ENCODE data around the gene RPS27.
A peak's percentile ranks its signal among the peaks of the same experiment; 100 is the strongest.
"Not testable (repeated sequence)": the region's sequence is repeated elsewhere in the genome, so short reads cannot be mapped to it uniquely, and the experiment has no call there.

The RPS27 gene

DNA sequence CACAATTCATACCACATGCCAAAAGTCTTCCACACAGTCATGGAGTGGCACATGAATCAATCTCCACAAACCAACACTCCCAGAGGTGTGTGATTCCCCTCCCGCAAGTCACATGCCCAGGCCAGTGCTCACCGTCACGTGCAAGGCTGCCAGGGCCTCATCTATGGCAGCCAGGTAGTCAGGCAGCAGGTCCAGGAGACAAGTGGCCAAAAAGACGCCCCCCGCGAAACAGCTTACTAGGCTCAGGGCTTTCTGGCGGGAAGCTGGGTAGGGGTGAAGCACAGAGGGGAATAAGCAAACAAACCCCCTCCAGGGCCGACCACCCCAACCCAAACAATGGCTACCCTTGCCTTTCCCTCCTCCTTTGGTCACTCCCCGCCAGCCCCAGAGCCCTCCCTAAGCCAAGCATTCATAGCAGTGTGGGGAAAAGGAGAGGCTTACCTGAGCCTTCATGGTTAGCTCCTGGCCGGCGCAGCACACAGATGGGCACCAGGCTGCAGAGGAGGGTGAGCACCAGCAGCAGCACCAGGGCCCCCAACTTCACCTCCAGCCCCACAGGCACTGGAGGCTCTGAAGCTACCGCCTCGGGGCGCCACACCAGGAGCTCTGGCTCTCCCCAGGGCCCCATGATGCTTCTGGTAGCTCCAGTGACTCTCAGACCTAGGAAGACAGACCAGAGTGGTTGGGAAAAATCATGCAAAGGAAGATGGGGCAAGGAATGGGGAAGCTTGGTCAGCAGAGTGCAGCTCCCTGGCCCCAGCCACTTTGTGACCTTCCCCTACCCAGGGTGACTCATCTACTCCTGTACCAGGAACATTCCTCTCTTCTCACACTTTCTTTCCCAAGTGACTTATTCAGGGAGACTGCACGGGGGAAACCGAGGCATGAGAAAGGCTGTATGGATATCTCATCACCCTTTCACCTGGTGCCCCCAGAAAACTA is 28.2 kb upstream of the RPS27 start:
- peak; percentile 49 for DNase-seq

DNA sequence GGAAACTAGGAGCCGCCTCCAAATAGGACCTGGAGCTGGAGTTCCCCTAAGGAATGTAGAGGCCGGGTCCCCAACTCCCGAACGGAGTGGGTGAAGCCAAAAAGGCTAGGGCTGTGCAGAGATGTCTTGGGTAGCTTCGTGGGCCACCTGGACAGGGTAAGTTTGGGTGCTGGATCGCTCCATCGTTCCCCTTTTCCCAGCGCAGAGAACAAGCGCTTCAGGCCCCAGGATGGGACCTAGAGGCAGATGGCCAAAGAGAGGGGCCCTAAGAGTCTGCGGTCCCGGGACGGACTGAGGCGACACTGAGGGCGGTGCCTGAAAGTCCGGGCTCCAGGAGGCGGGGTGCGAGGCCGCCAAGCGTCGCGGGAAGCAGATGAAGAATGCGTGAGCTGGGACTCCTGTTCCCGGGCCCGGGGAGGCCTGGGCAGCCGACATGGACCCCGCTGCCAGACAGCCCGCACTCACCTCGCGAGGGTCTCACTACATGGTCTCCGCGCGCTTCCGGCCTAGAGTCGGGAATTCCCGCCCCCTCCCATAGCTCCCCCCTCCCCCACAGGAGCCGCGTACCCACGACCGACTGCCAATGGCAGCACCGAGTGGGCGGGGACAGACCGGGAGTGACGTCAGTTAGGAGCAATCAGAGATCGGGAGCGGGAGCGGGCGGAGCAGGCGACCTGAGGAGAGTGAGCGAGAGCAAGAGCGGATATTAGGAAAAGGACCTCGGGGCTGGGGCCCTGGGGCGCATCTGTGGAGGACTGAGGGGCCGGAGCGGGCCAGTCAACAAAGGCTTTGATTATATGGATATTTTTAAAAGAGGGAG is 27.3 kb upstream of the RPS27 start, which contains the start of gene SLC39A1:
Gene SLC39A1, minus strand, starts transcription at position 508 of the 820 bp plus-strand sequence. CDS start 822 bp downstream, outside the sequence.
- peak; percentile 98 for DNase-seq

DNA sequence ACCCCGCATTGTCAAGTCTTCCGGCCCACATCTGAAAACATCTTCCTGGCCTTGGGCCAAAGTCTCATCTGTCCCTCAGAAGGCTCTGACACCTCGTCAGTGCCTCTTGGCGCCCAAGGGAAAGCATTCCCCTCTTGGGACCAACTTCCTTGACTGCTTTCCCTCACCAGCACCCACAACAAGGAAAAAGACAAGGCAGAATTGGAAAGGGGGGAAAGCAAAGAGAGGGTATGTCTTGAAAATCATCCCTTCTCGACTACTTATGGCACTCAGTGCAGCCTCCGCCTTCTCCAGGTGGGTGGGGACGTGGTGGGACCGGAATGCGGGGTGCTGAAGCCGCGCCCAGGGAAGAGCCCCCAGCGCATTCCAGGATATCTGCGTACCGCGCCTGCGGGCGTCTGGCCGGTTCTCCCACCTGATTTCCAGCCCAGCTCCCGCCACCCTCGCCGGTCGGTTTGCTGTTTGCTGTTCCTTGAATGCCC is 26.7 kb upstream of the RPS27 start:
- peak; percentile 77 for DNase-seq

DNA sequence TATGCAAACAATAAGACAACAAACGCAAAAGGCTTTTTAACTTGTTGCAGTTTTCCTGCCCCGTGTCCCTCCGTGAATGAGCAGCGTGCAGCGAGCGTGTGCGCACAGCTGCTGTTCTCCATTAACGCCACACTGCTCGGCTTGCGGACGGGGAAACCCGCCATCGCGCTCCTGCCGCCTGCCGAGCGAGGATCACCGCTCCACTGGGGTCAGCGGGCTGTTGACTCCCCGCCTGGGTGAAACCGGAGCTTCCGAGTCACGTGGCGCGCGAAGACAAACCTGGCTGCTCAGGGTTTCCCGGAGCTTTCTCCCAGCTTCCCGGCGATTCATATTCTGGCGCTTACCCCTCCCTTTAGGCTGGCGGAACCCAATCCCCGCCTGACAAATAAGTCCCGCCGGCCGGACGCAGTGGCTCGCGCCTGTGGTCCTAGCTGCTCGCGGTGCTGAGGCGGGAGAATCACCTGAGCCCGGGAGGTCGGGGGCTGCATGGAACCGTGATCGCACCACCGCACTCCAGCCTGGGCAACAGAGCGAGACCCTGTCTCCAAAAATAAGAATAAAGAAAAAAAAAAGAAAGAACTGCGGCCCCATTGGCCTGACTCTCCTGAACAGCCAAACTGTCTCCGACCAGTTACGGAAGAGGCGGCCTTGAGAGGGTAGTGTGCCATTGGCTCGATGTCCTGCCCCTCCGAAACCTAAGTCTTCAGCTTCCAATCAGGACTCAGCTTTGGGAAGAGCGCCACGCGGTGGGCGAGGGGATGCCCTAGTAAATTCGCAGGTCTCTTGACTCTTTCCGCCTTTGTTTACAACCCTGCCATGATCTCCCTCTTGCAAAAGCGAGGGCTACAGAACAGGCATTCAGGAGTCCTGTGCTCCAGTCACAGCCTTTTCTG is 23.2 kb upstream of the RPS27 start, which contains the start of gene CREB3L4:
Gene CREB3L4, plus strand, starts transcription at position 796 of the 893 bp plus-strand sequence. CDS start 624 bp downstream, outside the sequence.
- DNase-seq, result peak; percentile 99

DNA sequence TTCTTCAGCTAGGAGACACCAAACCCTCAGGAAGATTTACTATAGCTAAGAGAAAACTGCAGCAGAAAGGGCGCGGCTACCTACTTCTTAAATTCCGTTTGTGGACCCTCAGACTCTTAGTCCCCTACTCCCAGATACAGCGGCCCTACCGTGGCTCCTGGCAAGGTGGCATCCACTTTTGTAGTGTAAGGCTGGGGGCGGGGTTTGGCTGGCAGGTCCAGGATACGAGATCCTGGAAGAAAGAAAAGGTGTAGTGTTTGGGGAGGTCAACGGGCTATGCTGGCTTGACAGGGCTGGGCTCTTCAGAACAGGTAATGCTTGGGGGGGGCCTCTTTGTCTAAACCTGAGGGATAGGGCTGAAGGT is 22.6 kb upstream of the RPS27 start:
- peak; percentile 80 for DNase-seq

DNA sequence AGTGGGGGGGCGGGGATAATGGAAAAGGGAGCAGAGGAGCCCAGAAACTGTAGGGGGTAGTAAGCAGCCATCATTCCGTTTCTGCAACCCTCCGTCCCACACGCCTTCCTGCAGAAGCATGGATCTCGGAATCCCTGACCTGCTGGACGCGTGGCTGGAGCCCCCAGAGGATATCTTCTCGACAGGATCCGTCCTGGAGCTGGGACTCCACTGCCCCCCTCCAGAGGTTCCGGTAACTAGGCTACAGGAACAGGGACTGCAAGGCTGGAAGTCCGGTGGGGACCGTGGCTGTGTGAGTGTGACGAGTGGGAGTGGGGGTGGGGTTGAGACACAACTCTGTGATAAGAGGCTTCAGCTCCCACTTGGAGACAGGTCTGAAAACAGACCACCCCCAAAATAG is 22.2 kb upstream of the RPS27 start:
- DNase-seq, result peak; percentile 54

DNA sequence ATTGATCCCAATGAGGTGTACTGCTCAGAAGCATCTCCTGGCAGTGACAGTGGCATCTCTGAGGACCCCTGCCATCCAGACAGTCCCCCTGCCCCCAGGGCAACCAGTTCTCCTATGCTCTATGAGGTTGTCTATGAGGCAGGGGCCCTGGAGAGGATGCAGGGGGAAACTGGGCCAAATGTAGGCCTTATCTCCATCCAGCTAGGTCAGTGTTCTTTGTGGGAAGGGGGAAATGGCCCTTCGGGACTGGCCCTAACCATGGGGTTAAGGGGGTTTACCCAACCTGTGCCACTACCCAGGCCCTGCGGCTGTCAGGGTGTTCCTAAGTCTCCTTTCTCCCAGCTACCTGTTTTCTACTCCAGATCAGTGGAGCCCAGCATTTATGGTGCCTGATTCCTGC is 21.6 kb upstream of the RPS27 start:
- DNase-seq, result no peak

DNA sequence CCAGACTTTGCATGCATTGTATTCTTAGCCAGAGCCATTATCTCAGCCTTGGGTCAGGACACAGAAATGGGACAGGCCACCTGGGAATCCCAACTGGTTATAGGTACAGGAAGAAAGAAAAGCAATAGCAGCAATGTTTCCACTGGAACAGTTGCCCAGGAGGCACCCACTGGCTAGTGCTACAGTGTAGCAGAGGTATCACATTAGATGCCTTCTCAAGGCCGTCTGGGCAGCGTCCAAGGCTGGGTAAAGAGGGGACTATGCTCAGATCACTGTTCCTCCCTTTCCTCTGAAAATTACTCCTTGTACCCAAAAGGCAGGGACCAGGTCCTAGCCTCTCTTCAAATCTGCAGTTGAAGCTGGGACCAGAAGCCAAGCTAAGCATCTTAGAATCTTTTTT is 20.2 kb upstream of the RPS27 start:
- DNase-seq, result no peak

DNA sequence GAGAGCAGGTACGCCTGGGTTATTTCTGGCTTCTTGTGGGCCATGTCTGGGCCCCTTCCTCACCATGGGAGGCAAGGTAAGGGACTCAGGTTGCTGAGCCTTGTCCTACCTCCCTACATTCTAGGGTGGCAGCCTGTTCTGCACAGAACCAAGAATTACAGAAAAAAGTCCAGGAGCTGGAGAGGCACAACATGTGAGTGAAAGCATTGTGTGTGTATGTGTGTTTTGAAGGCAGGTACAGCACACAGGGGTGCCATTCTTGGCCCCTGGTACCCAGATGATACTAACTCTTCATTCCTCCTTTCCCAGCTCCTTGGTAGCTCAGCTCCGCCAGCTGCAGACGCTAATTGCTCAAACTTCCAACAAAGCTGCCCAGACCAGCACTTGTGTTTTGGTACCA is 17.5 kb upstream of the RPS27 start:
- DNase-seq, result no peak

DNA sequence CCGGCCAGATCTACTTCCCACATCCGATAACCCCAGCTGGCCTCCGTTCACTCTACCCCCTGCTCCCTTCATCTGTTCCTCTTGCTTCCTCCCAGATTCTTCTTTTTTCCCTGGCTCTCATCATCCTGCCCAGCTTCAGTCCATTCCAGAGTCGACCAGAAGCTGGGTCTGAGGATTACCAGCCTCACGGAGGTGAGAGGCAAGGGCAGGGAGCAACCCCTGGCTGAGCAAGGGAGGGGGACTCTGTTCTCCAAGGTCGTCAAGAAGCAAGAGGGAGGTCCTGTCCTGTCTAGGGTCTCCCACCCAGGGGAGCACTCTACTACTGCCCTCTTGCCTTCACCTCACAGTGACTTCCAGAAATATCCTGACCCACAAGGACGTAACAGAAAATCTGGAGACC is 17.0 kb upstream of the RPS27 start:
- DNase-seq, result no peak

DNA sequence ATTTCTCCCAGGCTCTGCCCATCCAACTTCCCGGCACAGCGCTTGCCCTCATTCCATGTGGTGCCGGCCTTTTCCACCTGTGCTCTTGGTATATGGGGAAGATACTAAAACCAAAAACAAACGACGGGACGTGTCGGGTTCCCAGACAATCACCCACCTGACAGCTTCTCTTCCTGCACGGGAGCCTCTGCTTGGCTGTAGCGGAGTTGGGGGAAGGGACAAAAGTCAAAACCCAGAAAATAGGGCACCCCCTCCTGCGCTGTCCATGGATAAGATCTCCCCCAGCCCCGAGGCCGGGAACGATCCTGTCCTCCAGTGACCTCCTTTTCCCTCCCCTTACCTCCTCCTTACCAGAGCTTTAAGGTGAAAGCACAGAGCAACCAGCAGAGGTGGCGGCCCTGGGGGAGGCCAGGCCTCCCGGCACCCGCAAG is 13.7 kb upstream of the RPS27 start:
- DNase-seq, result peak; percentile 50

DNA sequence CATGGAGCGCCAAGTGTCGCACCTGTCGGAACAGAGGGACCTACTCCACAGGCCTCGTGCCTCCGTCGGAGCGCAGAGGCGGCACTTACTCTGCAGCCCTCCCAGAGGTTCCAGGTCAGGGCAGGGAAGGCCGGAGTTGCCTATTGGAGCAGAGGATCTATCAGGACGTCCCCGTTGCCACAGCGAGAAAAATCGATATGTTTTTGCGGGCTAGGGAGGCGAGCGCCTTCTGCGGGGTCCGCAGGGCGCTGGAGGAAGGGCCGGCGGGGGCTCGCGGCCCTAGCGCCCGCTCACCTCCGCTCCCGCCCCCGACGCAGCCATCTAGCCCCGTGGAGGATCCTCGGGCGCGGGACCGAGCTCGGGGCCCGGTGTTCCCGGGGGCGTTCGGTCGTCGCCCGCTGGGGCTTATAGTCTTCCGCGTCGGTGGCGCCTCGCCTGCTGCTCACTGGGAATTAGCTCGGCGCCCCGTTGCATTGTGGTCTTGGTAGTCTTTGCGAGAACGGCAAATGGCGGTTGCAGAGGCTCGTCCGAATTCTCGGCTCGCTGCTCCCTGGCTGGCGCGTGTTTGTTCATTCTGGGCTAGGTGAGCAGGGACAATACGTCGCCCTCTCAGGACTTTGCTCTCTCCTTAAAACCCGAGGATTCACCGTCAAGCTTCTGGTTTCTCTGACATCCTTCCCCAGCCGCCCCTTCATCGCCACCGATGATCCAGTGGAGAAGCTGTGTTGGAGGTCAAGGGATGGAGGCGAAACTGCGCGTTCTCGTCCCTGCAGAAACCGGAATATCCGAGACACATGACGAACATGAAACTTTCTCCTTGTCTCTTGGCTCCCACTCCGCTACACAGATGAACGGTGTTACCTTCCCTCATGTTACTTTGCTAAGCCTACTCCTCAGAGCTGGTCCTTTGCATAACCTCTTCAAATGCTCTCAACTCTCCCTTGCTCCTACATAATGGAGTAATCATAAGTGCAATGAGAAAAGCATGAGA is 13.0 kb upstream of the RPS27 start, which contains the start of gene JTB:
Gene JTB, minus strand, starts transcription at position 425 of the 991 bp plus-strand sequence. Its CDS starts 422 bp downstream, at position 3.
- peak; percentile 93 for DNase-seq

DNA sequence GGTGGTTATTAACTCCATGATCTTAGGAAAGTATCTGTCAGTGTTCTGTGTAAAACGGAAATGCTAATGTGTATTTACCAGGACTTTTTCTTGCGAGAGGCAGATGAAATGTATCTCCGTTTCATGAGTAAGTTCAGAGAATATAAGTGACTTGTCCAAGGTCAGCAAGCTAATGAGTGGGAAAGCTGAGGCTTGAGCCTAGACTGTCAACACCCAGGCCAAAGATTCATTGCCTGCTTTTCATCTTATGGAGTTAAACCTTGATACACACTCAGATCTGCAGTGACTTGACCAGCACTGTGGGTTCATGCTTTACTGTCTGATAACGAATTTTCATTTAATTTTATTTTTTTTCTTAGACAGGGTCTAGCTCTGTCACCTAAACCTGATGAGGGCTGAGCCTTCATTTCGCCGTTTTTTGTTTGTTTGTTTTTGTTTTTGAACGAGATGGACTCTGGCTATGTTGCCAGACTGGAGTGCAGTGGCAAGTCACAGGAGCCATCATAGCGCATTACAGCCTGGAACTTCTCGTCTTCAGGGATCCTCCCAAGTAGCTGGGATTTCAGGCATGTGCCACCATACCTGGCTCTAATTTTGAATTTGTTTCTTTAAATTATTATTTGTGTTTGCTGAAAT is 12.2 kb upstream of the RPS27 start:
- no peak for DNase-seq

DNA sequence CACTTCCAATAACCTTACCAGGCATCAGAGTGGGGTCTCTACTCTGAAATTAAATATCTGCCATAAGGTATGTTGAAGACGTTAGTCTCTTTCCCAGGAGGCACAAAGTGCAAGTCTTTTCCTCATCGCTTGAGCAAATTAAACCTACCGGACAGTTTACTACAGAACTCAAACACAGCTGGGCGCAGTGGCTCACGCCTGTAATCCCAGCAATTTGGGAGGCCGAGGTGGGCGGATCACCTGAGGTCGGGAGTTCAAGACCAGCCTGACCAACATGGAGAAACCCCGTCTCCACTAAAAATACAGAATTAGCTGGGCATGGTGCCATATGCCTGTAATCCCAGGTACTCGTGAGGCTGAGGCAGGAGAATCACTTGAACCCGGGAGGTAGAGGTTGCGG is 11.5 kb upstream of the RPS27 start:
- not testable (repeated sequence) for DNase-seq

DNA sequence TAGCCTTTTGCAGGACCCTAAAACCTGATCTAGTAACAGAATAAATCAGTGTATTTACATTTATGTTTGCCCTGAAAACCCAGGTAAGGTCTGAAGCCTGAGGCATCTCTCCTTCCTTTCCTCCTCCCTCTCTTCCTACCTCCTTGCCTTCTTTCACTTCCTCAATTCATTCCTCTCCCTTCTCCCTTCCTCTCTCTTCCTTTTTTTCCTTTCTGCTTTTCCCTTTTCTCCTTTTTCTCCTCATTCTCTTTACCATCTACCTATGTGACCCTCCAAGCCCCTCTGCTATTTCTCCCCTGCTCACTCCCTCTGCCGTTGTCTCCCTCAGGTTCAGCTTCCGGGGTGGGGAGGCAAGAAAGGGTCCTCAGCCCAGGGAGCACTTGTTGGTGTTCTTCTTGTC is 8.8 kb upstream of the RPS27 start:
- not testable (repeated sequence) for DNase-seq

DNA sequence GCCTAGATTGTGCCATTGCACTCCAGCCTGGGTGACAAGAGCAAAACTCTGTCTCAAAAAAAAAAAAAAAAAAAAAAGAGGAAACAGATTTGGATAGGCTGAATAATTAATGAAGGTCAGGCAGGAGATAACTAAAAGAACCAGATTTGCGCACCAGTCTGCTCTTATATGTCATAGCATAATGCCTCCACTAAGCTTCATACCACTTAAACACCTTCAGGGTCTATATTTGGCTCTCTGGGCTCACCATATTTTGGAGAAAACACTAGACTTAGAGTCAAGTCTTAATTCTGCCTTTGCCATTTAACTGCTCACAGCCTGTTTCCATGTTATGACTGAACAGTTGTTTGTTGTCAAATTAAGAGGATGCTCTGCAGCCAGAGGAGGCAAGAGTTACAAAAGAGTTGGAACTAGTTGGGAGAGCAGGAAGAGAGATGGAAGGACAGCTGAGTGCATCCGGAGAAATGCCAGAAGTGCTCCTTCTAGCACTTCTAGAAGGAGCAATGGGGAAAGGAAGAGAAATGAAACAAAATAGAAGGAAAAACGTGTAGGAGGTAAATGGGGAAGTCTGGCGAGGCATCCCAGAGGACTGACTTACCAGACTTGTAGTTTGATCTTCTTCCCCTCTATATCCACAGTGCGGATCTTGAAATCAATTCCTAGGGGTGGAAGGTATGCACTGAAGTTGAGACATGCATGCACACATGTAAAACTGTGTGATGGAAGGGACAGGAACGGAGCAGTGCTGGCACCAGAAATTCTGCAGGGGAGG is 6.3 kb upstream of the RPS27 start:
- no peak for DNase-seq

DNA sequence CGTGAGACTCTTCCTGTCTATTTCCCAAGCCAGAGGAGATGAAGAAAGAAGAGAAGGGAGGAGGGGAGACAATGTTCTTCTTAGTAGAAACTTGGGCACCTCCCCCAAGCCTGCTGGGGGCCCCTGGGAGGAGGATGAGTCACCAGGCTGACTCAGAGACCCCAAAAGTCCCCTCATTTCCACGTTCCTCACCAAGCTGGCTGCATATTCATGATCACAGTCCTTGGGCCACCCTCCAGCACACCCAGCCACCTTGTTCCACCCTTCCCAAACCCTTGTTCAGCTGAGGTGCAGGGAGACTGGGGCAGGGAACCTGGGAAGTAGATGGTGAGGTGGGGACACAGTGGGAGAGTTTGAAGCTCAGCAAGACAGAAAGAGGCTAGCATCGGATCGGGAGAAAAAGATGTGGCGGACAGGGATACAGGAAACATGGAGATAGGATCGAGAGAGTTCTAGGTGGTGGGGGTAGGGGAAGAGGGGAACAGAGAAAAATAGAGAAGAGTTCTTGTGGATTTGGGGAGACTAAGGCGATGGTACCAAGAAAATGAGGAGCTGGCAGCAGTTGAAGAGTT is 5.1 kb upstream of the RPS27 start:
- DNase-seq, result no peak

DNA sequence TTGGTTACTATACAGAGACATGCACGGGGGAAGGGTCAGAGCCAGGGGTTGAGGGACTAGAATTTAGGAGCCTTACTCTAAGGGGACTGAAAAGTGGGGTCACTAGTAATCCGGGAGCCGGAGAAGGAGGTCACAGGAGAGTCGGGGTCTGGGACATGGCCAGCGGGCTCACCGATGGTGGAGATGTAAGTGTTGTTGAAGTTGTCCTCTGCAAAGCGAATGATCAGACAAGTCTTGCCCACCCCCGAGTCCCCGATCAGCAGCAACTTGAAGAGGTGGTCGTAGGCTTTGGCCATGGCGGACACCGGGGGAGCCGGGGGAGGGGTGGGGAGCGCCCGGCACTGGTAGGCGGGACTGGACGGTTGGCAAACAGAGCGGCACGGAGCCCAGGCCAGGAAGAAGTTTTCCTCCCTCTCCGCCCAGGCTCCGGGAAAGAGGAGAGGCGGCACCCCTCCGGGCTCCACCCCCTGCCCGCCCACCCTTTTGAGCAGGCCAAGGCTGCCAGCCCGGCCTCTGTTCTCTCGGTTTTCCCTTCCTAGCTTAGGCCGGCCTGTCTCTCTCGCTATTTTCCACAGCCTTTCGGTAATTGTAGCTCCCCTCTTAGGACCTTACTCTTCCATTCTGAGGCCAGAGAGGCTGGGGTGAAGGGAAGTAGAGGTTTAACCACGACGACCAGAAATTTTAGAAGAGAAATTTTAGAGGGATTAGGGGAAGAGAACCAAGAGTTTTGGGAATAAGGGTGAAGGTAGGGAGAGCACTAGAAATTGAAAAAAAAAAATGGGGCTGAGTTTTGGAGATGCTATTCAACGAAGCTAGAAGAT is 4.4 kb upstream of the RPS27 start, which contains the start of gene RAB13:
Gene RAB13, minus strand, starts transcription at position 399 of the 821 bp plus-strand sequence. Its CDS starts 103 bp downstream, at position 296.
- peak; percentile 92 for DNase-seq
